CD4-positive, alpha-beta T cell treated with Interleukin-2 at 100 ng/mL for 4 hours (primary cell): ENCODE measurements around the gene SFMBT2.
"Not testable (repeated sequence)": the region's sequence is repeated elsewhere in the genome, so short reads cannot be mapped to it uniquely, and the experiment has no call there.

Source experiments
- DNase-seq: peaks from one replicate; pipeline ENCODE4 v3.0.0-alpha.2; 2020; ENCODE audit warnings: low spot score

Gene SFMBT2

DNA sequence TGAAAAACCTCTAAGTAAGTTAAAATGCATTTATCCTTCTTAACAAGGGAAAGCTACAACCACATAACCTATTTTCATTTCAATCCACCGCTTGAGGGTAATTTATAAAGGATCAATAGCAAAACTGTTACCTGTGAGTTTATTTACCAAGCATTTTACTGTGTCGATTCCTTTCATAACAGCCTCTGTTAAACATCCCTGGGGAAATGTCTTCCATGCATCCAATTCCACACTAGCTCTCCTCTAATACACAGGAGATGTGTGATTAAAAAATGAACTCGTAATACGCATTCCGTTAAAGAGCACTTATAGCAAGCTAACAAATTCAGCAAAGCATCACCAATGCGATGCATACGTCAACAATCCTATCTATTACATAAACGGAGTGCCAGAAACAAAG lies 185.7 kb downstream of the SFMBT2 start:
- no peak for DNase-seq

- no peak for DNase-seq
These were observed 191.9 kb downstream of the SFMBT2 start for GRCh38 chr10:7218968-7219367.

GRCh38 chr10:7212696-7213095 lies 198.1 kb downstream of the SFMBT2 start:
- DNase-seq, result not testable (repeated sequence)

DNA sequence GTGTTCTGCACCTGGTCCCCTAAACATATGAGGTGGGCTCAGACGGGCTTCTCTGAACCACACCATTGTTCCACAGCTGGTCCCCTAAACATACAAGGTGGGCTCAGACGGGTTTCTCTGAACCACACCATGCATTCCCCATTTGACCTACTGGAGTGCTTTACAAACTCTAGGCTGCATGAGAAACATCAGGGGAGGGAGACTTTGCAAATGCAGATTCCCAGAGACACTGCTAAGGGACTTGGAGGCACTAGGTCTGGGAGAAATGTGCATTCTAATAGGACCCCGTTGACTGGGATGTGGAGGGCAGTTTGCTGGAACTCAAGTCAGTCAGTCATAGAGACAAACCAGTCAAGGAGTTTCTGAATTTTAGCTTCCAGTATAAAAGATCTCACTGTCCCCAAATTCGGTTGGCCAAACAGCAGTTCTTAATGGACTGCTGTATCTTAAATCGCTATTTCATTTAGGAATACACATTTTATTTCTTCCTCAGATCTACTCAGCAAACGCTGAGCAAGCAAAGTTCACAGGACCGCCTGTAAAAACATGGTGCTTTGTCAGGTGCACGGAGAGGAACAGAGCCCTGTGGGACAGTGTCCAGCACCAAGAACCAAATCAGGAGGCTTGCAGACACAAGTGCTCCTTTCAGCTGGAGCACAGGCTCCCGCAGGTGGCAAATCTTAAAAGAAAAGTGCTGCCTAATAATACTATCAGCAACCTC lies 198.8 kb downstream of the SFMBT2 start:
- DNase-seq, result no peak

- no peak for DNase-seq
These were observed 200.3 kb downstream of the SFMBT2 start for GRCh38 chr10:7210516-7210915.

DNA sequence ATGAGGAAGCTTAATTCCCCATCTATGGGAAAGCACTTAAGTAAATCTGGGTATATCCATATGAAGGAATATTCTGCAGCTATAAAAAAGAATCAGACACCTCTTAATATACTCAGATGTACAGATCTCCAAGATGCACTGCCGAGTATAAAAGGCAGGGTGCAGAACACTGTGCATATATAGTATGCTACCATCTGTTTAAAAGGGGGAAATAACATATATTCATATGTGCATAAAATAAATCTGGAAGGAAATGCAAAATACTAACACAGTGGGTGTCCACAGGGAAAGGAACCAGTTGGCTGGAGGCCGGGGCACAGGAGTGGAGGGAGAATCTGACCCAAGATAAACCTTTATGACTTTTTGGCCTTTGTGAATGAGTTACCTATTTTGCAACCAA lies 201.4 kb downstream of the SFMBT2 start:
- DNase-seq, result no peak

- no peak for DNase-seq
These were observed 204.3 kb downstream of the SFMBT2 start for GRCh38 chr10:7206412-7207100.

DNA sequence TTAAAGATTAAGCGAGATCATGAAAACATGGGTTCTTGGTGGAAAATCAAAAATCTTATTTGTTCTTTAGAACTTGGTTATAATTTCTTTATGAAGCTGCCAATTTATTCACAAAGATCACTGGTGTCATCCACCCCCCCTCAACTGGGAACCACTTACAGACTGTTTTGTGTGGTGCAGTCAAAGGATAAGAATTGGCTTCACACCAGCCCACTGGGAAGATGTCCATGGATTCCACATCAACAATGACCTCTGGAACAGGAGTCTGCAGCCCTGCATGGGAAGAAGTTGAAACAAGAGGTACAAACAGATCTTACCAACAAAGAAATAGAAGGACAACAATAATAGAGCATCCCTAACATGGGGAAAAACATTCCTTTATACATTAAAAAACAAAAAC lies 205.2 kb downstream of the SFMBT2 start:
- DNase-seq, result no peak

GRCh38 chr10:7202793-7203355 lies 208.0 kb downstream of the SFMBT2 start:
- DNase-seq, result no peak

DNA sequence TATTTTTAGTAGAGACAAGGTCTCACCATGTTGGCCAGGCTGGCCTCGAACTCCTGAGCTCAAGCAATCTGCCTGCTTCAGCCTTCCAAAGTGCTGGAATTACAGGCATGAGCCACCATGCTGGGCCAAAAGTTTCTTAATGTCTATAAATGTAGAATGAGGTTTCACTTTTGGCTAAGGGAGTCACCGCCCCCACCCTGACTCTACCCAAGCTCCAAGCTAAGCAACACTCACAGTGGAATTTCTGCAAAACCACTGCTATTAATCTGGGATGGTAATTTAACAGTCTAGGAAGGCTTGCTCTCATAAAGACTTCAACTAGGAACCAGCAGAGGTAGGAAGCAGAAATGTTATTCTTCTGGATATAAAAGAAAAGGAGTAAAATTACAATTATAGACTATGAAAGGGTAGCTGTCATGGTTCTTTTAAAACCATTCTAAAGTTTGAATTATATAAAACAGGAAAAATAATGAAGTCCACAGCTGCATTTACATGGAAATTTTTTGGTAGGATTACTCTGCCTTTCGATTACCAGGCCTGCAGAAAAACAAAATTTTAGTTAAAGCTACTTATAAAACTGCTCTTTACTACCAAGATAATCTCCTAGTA lies 211.6 kb downstream of the SFMBT2 start:
- no peak for DNase-seq

GRCh38 chr10:7196284-7196683 lies 214.6 kb downstream of the SFMBT2 start:
- no peak for DNase-seq

DNA sequence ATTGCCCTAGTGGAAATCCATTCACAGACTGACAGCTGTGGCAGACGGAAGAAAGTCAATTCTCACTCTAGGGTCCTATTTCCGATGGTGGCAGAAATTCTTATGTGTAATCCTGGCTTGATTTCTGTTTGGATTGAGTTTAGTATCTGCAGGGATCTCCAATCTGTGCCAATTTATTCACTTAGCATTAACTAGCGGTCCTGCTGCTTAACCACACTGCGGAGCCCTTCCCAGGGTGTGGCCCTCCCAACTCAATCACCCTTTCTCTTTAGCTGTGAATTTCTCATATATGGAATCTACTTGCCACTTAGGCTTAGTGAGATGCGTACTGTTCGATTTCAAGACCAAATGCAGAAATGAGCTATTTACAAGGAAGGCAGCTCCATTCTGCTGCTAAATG lies 215.7 kb downstream of the SFMBT2 start:
- no peak for DNase-seq

DNA sequence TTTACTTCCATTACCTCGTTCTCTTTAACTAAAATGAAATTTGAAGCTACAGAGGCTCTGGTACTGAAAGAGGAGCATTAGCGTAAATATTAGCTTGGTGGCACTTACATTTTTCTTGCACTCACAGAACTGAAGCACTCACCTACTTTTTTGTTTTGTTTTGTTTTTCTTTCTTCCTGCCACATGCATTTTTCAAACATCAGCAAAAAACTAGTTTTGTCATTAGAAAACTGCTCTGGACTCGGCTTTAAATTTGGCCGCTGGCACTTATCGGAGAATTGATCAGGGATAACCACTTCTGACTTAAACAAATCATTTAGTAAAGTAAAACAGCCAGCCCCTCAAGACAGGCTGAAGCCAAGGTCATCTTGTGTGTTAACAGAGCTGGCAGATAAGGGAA lies 216.3 kb downstream of the SFMBT2 start:
- no peak for DNase-seq

DNA sequence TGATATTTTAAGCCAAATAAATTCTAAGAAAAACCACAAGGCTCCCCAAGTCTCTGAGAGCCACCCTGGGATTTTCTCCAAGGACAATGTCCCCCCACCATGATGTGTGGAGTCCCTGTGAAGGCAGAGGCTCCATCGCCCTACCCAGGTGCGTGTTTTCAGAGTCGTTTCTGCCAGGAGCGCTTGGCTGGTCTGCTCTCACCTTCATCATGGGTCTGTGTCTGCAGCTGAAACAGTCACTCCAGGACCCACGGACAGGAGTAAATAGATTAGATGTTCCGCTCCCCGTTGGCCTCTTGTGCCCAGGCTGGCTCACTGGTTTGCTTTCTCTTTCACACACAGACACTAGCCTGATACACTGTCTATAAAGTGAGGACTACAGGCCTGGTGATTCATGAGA lies 217.5 kb downstream of the SFMBT2 start:
- peak; percentile 53 for DNase-seq

- peak; percentile 77 for DNase-seq
These were observed 217.9 kb downstream of the SFMBT2 start for GRCh38 chr10:7192831-7193361.

- DNase-seq, result no peak
These were observed 218.8 kb downstream of the SFMBT2 start for GRCh38 chr10:7192061-7192460.

DNA sequence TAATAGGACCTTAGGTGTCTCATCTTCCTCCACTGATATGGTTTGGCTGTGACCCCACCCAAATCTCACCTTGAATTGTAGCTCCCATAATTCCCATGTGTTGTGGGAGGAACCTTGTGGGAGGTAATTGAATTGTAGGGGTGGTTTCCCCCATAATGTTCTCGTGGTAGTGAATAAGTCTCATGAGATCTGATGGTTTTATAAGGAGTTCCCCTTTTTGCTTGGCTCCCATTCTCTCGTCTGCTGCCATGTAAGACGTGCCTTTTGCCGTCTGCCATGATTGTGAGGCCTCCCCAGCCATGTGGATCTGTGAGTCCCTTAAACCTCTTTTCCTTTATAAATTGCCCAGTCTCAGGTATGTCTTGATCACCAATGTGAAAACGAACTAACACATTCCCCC lies 220.1 kb downstream of the SFMBT2 start:
- not testable (repeated sequence) for DNase-seq

DNA sequence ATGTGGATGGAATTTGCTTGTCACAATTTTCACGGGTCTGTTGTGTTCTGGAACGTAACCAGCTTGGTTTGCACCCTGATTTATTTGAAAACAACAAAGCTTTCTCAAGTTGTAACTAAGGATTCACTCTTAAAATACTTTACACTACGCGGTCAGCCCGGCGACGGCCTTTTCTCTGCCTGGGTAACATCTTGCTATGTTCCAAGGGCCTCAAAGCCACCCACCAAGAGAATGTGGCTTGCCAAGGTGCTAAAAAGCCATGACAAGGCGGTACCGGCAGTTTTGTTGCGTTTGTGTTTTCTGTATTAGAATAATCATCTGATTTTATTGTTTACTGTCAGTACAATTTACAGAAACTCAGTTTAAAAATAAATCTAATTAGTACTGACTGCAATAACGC lies 220.9 kb downstream of the SFMBT2 start:
- DNase-seq, result no peak

- no peak for DNase-seq
These were observed 222.3 kb downstream of the SFMBT2 start for GRCh38 chr10:7188456-7189050.

- peak; percentile 8 for DNase-seq
These were observed 224.3 kb downstream of the SFMBT2 start for GRCh38 chr10:7186387-7187018.

DNA sequence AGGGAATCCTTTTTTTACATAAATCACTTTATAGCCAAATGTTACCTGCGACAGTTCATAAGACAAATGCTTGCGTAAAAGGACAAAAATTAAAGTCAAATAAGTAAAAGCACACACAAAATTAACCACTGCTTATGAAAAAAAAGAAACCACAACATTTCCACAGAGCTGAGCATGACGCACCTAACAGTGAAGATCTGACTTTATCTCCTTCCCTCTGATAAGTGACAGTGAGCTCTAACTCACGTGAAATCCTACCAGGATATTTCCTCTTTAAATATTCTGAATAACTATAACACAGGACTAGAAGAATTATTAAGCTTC lies 225.5 kb downstream of the SFMBT2 start:
- peak; percentile 12 for DNase-seq
